Stimulated activated CD4-positive, alpha-beta T cell treated with anti-CD3 and anti-CD28 coated beads, Interleukin-12 subunit alpha, Interleukin-12 subunit beta, amount 100 ng/mL, for 4 hours (primary cell): ENCODE measurements around the gene RBL2.

Source experiments
- DNase-seq: peaks from one replicate; pipeline ENCODE4 v3.0.0-alpha.2; 2020

The RBL2 gene

DNA sequence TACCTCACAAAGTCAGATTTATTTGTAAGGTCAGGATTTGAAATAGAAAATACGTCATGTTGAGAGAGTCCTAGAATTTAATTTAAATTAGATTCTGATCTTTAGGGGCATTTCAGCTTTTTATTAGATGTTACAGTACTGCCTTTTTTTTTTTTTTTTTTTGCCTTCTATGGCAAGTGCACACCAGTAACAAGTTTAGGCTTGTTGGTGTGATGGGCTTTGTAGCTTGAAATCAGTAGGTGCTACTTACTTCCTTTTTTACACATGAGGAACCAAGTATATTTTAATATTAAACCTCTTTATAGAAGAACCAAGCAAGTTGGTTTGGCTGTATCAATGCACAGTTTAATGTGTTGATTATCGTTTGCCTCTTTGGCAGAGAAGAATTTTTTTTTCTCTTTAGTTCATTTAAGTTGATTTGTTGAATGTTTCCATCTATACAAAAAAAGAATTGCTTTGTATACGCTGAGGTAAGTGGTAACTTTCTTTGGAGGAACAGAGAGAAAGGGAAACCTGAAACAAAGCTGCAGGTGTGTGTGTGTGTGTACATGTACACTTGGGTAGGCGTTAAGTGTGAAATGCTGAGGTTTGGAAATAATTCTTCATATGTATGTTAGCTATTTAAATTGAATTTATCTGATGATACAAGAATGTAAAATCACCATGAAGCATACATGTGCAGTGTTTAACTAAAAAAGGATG, 15.7 kb downstream of the RBL2 start:
- DNase-seq = no peak

DNA sequence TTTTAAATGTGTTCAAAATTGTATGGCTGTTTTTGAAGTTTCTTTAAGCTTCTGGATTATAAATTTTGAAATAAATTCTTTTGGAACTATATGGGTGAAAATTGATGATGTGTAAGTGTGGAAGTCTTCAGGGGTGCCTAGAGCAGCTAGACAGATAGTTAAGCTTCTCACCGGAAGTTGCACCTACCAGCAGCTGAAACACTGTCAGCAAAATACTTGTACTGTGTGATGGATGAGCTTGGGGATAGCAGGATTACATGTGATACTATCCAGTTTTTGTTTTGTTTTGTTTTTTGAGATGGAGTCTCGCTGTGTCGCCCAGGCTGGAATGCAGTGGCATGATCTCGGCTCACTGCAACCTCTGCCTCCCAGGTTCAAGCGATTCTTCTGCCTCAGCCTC, 19.7 kb downstream of the RBL2 start:
- DNase-seq = no peak

DNA sequence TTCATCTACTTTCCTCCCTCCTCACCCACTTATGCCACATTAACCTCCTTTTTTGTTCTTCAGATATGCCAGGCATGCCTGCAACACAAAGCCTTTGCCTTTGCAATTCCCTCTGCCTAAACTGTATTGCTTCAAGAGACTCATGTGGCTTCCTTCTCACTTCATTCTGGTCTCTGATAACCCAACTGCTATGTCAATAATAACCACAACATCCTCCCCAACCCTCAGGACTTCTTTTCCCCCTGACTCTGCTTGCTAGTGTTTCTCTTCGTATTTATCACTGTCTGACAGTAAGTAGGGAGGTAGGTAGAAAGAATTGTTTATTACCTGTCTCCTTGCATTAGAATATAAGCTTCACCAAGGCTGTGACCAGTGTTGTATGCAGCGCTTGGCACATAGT, 22.4 kb downstream of the RBL2 start:
- no peak for DNase-seq

DNA sequence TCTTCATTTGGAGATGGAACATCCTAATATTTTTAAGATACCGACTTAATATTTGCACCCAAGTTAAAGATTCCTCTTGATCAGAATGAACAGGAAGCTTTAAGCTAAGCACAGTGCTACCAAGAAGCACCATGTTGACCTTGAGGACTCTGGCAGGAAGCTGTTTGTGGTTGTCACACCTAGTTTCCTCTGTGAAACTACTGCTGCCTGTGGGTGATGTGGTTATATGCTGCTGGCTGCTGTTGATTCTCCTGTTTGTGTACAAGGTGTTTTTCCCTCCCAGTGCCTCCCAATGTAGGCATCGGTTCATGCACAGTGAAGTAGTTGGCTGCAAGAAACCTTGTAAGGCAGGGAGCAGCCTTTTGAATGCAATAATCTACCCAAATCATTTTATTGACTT, 23.4 kb downstream of the RBL2 start:
- peak; percentile 28 for DNase-seq

DNA sequence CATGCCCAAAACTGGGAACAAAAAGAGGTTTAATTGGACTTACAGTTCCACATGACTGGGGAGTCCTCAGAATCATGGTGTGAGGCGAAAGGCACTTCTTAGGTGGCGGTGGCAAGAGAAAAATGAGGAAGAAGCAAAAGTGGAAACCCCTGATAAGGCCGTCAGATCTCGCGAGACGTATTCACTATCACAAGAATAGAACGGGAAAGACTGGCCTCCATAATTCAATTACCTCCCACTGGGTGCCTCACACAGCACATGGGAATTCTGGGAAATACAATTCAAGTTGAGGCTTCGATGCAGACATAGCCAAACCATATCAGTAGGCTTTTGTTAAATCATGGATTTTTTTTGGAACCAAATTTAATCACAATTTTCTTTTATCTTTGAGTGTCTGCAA, 24.4 kb downstream of the RBL2 start:
- no peak for DNase-seq

DNA sequence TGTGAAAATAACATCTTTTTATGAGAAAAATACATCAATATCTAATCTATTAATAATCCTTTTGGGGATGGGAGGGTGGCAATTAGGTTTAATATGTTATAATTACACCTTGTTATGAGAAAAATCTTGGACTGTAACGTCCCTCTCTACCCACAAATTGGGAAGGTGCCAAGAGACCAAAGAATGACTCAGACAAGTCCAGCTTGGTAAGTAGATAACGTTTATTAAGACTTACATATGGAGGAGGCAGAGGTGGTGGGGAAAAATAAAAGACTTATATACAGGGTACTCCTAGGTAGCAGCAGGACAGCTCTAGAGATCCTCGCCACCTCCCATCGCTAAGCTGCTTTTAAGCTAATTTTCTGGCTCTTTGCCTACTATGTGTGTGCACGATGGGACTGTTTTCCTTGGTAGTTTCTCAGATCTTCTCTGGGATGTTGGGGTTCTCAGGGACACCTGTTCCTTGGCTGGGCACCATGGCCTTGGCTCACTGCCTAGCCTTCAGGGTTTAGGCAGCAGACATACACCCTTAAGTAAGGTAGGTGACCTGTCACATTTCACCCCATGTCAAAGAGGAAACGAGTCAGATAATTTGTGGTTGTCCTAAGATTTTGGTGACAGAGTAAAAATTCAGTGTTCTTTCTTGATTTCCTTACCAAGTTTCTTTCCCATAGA, 31.5 kb downstream of the RBL2 start:
- DNase-seq = no peak

DNA sequence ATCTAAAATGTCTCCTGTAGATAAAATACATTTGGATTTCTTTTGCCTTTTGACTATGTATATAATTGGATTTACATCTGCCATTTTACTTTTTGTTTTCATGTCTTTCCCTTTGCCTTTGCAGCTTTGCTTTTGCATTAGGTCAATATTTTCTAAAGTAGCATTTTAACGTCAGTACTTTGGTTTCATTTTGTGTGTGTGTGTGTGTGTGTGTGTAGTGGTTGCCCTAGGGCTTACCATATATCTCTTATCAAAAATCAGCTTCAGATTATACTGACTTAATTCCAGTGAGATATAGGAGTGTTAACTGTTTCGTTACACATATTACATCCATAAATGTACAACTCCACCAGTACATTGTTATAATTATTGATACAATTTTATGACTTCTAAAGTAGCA, 42.6 kb downstream of the RBL2 start:
- DNase-seq = no peak

DNA sequence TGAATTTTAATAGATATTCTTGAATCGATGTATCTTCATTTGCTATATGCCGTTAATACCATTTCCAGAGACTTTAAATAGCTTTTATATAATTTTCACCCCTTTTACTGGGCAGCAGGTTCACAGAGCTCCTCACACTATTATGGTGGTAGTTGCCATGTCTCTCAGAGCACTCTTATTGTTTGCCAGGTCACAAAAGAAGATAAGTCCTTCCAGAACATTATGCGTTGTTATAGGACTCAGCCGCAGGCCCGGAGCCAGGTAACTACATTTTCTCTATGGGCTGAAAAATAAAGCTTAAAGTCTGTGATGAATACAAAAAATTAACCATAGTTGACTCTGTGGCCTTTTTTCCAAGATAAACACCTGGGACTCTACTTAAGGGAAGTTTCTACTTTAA, 44.7 kb downstream of the RBL2 start:
- DNase-seq = no peak

DNA sequence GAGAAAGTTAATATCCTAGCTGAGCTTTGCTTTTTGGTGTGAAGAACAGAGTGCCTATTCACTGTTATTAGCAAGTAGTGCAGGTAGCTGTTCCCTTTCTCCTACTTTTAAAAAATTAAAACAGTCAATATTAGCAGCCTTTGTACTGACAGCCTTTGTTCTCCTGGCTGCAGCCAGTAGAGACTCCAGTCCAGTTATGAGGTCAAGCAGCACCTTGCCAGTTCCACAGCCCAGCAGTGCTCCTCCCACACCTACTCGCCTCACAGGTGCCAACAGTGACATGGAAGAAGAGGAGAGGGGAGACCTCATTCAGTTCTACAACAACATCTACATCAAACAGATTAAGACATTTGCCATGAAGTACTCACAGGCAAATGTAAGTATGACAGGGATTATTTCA, 46.1 kb downstream of the RBL2 start:
- DNase-seq = no peak

DNA sequence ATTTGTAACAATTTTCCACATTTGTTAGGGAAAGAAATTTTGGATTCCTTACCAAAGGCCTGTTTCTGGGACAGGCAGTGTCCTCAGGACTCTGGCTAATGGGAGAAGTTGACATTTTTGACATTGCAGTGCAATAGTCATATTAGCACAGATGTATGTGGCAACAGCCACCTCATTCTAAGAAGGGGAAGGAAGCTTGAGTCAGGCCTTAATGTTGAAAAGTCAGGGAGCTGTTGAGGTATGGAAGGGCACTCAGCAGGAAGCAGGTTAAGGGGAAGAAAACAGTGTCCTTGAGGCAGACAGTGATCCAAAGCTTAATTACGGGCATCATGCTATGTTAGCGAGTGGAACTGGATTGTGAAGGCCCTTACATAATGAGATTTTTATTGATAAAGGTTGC, 47.9 kb downstream of the RBL2 start:
- DNase-seq = no peak

DNA sequence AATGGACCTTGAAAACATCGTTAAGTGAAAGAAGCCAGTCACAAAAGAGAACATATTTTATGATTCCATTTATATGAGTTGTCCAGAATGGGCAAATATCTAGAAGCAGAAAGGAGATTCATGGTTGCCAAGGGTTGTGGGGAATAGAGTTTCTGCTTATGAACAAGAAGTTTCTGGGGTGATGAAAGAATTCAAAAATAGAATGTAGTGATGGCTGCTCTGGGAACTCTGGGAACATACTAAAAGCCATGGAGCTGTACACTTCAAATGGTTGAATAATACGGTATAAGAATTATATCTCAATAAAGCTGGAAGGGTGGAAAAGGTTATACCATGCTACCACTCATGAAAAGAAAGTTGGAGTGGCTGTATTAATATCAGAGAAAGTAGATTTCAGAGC, 50.3 kb downstream of the RBL2 start:
- DNase-seq = no peak

DNA sequence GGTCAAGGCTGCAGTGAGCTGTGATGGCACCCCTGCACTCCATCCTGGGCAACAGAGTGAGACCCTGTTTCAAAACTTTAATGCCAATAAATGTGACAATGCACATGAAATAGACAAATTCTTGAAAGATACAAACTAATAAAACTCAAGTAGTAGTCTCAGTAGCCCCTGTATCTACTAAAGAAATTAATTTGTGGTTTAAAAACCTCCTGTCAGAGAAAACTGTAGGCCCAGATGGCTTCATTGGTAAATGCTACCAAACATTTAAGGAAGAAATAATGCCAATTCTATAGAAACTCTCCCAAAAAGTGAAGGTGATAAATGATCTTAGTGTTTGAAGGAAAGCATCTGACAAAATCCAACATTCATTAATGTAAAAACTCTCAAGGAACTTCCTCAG, 52.0 kb downstream of the RBL2 start:
- DNase-seq = no peak

DNA sequence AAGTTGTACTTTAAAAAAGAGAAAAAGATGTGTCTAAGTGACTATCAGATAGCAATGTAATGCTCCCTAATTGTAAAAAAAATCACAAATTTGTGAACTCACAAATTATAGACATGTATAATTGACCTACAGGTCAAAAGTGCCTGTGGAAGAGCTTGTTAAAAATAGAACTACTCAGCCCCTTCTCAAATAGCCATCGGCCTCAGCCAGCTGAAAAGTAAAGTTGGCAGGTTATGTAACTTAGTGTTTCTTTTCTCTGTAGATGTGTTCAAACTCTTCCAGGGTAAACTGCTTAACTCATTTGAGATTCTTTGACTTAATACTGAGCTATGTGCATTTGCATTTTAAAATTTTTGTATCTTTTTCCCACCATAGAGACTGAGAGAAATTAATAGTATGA, 55.5 kb downstream of the RBL2 start:
- no peak for DNase-seq

DNA sequence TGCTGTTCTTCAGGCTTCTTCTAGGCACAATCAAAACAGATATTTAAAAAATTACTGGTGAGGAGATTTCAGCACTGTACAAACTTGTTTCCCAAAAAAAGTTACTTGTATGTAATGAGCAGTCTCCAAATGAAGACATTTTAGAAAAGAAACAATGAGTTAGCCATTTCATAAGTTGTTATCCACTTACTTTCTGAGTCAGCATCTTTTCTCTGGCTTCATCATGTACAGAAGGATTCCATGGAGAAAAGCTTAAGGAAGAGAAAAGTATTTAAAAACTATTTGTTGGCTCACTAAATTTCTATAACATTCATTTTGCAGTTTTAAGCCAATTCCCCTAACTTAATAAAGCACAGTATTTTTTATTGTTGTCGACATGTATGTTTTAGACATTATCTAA, 58.2 kb downstream of the RBL2 start:
- DNase-seq = no peak

DNA sequence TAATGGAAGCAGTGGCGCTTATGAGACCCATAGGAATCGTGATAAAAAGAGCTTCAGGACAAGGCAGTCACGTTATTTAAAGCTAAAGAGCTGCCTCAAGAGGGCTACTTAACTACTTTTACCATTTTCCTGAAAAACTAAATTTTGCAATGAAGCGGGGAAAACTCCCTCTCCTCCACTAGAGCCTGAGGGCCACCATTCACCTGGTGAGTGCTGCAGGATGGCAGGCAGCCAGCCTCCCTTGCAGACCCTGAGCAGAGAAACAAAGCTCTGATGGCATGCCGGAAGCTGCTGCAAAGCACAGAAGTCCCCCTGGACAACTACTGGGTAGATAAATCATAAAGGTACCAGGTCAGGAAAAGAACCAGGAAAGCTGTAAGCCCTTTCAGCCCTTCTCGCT, 60.4 kb downstream of the RBL2 start:
- no peak for DNase-seq

DNA sequence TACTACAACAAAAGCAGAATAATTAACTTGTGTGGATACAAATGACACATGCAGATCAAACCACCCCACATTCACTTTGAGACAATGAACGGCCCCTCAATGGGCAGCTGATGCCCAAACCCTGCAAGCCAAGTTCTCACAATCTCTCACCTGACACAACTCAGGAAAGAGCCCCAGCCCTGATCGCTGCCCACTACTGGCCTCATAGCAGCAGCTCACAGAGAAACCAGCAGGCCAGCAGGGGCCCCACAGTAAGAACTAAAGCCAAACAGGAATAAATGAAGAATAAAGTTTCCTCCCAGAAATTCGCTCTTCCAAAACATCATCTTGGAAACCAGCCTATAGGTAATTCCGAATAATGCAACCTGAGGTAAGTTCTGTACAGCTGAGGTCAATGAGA, 61.1 kb downstream of the RBL2 start:
- DNase-seq = no peak

DNA sequence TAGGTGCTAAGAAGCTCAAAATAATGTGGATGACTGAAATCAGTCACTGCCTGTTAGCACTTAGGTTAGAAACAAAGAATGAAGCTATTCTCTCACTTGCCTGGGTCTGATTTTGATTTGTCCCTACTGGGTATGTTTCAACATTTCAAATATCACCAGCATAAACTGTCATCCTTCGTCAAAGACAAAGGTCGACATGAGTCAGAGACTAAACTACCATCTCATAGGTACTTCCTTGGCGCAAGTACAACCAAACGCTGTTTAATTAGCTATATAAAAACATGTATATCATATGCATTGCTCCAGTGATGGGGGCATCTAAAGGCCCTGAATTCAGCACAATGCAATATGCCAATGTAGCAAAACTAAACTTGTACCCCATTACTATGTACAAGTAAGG, 64.7 kb downstream of the RBL2 start:
- DNase-seq = no peak

DNA sequence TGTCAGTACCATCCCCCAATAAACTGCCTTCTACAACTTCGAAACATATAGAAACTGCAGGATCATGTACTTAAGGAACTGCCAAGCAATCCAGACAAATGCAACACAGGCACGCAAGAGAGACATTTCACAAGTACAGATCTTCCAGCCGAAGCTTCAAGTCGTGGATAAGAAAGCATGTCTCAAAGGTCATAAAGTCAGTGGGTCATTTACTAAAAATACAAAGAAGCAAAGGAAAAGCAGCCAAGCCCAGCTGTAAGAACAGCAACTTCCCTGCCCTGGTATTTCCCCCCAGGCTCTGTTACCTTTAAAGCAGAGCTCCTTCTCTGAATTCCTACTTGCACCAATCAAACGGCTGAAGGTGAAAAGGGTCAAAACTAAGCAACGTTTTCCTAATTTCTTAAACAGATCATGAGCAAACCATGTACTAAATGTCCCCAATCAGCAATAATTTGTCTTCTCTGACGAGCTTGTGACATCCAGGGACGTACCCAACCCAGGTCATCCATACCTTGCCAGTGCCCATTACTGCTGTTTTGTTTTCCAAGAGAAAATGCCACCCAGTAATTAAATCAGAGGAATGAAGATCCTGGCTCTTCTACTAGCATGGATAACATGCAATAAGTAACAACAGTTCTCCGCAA, 67.1 kb downstream of the RBL2 start:
- no peak for DNase-seq

DNA sequence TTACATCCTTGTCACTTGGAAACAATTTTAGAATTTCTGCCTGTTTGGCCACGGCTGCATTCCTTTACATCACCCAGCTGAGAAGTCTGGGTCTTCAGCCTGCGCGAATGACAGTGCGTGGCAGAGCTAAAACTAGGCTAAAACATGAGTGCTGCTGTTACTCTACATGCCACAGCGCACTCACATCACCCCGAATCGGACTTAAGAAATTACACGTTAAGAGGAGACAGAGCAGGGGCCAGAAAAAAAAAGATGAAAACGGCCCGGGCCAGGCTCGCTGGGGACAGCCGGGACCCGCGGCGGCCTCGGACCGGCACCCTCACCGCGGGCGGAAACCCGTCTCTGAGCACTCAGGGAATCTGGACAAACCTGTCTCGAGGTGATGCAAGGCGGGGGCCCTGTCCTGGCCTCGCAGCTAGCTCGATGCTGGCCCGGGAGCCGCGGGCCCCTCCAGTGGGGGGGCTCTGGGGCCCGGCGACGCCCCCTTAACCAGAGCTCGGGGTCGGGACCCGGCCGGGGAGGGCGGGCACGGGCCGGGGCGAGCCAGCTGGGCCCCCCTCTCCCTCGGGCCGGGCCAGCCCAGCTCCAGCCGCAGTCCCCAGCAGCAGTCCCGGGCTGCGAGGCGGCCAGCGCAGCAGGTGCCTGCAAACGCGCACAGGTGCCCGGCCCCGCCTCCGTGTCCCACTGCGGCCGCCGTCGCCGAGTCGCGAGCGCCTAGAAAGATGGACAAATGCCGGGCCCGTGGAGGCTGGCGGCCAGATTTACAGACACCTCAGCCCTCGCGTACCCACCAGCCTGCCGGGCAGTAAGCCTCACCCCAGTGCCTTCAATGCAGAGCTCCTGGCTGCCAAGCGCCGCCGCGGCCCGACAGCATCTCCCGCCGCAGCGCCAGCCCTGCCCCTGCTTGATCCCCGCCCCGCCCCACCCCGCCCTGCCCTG, 68.3 kb downstream of the RBL2 start, which contains the start of gene AKTIP:
Gene AKTIP, minus strand, starts transcription at position 879 of the 939 bp plus-strand sequence. CDS start 2,950 bp downstream, outside the sequence.
- peak; percentile 32 for DNase-seq

DNA sequence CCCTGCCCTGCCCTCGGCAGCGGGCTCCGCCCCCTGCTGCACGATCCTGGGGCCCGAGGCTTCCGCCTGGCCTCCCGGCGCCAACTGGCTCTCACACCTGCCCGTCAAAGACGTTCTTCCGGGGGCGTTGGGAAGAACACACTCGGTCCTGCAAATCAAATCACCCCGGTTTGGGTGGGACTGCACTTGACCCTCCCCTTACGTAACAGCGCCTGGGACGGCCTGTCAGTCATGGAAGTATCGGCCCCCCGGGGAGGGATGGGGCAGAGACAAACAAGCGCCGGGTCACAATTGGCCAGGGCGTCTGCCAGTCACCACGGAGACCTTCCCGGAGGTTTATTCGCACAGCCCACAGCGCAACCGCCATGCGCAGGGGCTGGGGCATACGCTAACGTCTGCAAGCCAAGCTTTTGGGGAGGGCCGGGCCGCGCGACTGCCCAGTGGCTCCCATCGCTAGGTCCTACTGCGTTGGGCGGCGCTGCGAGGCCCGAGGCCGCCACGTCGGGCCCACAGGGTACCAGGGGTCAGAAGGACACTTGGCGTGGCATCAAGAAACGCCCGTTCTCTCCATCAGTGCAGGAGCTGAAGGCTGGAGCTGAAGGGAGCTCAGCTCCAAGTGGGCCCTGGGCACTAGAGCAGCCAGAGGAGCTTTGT, 69.1 kb downstream of the RBL2 start:
- peak; percentile 99 for DNase-seq

DNA sequence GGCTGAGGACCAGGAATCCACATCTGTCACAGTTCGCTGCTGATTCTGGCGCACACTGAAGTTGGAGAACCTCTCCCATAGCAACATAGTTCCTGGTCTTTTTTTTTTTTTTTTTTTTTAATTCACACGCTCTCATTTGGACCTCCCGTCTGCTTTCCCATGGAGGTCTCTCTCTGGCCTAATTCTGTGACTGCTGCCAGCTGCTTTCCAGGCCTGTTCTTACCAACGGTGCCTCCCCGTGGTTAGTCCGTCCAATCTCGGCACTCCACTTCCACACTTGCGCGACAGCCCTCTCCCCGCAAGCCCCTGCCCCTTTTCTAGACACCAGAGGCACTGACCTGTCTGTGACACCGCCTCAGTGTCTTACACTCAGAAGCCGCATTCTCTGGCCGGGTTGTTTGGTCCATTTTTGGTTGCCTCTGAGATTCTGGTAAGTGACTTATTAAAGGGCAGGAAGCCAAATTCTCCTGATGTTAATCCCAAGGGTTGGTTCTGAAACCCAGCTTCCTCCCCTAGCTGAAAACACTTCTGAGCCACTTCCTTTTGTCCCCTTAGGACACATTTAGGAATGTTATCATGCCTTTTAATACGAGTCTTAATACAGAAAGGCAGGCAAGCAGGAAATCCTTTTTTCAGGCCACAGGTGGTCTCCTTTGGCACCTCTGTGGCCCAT, 69.9 kb downstream of the RBL2 start:
- peak; percentile 13 for DNase-seq

DNA sequence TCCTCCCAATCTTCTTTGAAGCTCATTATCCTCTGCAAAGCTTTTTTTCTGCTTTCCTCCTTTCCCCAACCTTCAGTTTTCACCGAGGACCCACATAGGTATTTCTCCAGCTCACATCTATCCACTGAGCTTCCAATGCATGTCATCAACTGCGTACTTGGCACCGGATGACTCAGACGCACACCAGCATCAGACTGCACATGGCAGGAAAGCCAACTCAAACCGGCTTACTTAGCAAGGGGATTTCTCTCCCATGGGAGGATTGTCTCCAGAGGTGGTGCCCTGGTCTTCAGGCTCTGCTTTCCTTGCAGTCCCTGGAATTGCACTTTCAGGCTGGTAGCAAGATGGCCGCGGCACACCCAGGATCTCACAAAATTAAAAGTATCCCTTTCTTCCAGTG, 70.4 kb downstream of the RBL2 start:
- no peak for DNase-seq
